ENCODE results near the gene C11orf65.

Gene C11orf65

DNA sequence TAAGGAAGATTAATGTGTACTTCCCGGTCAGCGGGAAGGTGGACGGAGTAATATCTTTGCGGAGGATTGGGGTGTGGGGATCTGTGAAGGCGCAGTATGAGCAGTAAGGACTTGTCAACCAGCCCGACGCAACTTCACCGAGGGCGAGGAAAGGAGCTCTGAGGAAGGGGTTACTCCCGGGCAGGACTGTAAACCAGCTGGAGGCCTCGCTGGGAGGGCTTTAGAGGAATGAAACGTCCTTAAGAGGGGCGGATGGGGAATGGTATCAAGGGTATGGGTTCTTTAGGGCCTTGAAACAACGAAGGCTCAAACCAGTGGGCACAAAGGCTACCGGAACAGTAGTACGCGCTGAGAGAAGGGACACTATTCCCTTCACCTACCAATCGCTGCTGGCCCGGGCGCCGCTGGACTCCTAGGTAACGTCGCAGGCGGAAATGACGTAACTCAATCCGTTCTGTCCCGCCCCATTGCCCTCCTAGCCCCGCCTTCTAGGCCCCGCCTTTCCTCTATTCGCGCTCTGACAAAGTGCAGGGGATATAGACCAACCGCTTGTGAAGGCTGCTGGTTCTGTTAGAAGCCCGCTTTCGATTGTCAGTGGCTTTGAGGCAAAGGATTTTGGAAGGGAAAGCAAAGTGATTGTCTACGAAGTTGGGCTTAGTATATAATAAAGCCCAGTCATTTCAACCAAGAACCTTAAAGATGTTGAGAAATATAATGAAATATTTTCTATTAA, at the start of gene C11orf65:
Gene C11orf65 (minus strand): TSS at position 439 of the 733 bp plus-strand sequence. CDS start 5,970 bp downstream, outside the sequence.
- peak; percentile 96 for DNase-seq

DNA sequence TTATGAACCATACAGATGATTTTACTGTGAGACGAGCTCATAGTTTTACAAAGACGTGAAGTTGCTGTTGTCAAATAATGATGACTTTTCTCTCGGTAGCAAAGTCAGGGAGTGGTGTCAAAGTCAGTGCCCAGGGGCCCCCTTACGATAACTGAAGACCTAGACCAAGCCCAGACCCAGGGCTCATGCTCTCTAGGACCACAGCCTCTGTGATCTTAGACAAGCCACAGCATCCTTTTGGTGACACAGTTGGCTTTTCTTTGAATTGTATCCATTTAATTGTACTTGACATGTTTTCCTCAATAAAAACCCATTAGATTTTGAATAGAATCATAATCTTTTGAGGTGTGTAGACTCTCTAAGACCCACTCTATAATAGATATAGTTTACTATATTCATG, 48.8 kb upstream of the C11orf65 start:
- no peak for DNase-seq

- DNase-seq = no peak
These were observed 45.4 kb upstream of the C11orf65 start for GRCh38 chr11:108512708-108513107.

DNA sequence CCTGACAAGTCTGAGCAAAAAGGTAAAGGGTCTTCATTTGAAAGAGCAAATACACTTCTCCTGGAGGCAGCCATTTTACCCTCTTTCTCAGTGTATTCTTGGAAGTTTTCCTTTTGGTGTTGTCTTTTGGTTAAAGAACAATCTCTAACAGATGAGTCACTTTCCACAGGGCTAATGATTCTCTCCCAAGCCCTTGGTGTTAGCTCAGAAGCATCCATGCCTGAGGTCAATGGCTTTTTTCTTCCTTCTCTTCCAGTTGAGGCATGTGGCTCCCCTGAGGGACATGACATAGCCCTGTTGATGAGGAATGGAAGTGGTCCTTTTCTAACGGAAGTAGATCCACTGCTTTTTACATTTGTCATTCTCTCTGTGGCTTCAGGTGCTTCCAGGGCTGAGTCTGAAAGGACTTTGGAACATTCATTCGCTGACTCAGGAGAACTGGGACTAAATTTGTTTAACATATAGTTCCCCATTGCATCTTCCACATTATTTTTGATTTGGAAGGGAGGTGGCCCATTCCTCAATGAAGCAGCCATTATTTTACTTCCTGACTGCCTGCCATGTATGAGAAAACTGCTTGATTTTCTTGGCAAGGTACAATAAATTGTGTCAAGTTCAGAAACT, 44.6 kb upstream of the C11orf65 start:
- no peak for DNase-seq

- DNase-seq = no peak
These were observed 41.6 kb upstream of the C11orf65 start for GRCh38 chr11:108508653-108509593.

DNA sequence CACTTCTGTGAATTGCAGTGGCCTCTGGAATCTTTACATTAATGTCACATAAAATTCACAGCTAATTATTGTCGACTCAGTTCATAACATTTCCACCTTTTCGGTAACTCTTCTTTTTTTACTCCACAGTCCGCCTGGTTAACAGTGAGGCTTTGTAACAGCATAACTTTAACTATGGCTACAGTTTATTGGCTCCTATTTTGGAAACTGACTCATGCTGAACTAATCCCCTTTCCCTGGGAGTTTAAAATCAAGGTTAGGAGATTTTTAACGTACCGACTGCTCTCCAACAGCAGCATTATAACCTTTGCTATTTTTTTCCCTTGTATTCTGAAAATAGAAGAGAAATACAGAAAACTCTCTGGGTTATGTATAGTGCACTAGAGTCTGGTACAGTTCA, 34.1 kb upstream of the C11orf65 start:
- DNase-seq = no peak

DNA sequence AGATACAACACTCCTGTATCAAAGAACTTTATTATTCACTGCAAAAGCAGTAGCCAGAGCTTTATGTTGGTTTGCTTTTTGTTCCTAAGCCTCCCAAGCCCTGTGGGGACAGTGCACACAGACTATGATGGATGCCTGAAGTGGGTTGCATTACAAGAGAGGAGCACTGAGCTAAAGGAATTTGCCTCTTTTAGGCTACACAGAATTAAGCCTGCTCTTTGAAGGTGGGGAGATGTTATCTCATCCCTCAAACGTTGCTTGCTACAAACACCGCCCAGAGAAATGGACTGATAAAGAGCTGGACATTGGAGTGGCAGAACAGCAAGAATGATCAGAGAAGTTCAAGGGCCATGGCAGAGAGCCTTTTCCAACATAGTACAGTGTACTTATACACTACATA, 33.4 kb upstream of the C11orf65 start:
- no peak for DNase-seq

- no peak for DNase-seq
These were observed 32.8 kb upstream of the C11orf65 start for GRCh38 chr11:108500169-108500568.

DNA sequence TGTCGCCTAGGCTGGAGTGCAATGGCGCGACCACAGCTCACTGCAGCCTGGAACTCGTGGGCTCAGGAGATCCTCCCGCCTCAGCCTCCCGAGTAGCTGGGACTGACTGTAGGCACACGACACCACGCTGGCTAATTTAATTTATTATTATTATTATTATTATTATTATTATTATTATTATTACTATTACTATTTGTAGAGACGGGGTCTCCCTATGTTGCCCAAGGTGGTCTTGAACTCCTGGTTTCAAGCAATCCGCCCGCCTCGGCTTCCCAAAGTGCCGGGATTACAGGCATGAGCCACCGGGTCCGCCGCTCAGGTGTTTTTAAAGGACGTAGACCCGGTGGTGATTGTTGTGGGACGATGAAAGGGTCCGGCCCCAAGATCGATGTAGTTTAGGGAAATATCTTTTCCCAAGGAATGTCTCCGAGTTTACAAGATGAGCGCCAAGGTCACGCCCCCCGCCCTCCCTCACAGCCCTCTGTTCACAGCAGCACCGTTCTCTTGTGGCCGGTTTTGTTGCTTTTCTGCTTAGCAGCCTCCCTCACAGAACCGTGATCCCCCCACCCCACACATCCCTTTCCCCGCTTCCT, 31.6 kb upstream of the C11orf65 start:
- no peak for DNase-seq

- peak; percentile 15 for DNase-seq
These were observed 30.9 kb upstream of the C11orf65 start, which contains the start of gene POGLUT3 for GRCh38 chr11:108498046-108498815. TSS of gene POGLUT3 (minus strand) at chr11:108498384. CDS start at chr11:108498366, 18 bp downstream.

- DNase-seq = peak; percentile 74
These were observed 30.2 kb upstream of the C11orf65 start for GRCh38 chr11:108497317-108498045.

DNA sequence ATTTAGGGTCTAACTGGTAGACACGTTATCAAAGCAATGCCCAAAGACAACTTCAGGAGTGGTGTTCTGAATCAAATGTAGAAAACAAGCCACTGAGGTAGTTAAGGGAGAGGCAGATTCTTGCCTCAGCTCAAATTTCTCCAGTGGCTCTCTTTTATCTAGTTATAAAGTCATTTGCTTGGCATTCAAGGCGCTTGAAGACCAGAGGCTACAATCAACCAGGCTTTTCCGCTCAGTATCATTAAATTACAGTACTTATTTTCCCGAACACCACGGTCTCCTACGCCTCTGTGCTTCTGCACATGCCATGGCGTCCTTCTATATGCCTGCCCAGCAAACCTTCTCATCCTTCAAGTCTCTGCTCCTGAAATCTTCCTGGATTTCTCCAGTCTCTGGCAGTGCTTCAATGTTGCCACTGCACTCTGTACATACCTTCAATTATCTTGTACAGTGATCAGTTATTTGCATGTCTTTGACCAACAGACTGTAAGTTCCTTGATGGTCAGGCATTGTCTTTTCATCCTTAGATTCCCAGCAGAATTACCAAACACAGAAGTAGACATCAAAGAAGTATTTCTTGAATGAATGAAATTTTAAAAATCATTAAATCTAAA, 29.4 kb upstream of the C11orf65 start:
- no peak for DNase-seq

DNA sequence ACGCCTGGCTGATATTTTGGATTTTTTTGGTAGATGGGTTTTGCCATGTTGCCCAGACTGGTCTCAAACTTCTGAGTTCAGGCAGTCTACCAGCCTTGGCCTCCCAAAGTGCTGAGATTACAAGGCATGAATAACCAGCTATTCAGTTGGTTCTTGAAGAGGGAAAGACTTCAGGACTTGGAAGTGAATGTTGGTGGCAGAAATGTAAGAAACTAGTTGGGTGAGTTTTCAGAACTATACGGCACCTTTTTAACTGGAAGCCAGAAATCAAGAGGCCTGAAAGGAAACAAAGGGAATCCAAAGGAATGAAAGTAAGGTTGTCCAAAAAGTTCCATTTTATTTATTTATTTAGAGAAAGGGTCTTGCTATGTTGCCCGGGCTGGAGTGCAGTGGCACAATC, 28.0 kb upstream of the C11orf65 start:
- no peak for DNase-seq

GRCh38 chr11:108494182-108494581, 26.9 kb upstream of the C11orf65 start:
- no peak for DNase-seq

DNA sequence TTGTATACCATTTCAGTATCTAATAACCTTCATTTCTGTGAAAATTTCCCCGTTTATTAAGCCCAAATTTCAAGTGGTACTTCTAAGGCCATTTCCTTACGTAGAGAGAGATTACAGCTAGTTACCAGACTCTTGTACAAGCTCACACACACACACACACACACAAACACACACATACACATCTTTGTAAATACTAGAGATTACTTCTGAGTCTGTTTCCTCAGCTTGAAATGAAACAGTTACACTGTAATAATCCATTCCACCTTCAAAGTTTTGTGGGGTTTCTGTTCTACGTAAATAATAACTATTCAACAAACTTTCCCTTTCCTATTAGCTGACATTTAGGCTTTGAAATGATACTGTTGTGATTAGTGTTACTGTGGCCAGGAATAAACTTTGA, 24.6 kb upstream of the C11orf65 start:
- DNase-seq = no peak

DNA sequence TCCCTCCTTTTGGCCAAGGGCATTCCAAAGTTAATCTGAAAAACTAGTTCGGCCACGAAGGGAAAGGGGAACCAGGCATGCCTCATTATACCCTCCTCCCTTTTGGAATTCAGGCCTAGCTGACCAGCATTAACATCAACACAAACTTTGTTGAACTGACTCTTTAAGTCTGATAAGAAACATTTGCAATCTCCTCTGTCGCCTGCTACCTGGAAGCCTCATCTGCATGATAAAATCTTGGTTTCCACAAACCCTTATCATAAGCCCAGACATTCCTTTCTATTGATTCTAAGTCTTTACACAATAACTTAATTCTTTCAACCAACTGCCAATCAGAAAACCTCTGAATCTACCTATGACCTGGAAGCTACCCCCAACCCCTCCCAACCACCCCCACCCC, 19.5 kb upstream of the C11orf65 start:
- DNase-seq = no peak

GRCh38 chr11:108486331-108486730, 19.0 kb upstream of the C11orf65 start:
- DNase-seq = no peak

- no peak for DNase-seq
These were observed 15.8 kb upstream of the C11orf65 start for GRCh38 chr11:108483163-108483562.

DNA sequence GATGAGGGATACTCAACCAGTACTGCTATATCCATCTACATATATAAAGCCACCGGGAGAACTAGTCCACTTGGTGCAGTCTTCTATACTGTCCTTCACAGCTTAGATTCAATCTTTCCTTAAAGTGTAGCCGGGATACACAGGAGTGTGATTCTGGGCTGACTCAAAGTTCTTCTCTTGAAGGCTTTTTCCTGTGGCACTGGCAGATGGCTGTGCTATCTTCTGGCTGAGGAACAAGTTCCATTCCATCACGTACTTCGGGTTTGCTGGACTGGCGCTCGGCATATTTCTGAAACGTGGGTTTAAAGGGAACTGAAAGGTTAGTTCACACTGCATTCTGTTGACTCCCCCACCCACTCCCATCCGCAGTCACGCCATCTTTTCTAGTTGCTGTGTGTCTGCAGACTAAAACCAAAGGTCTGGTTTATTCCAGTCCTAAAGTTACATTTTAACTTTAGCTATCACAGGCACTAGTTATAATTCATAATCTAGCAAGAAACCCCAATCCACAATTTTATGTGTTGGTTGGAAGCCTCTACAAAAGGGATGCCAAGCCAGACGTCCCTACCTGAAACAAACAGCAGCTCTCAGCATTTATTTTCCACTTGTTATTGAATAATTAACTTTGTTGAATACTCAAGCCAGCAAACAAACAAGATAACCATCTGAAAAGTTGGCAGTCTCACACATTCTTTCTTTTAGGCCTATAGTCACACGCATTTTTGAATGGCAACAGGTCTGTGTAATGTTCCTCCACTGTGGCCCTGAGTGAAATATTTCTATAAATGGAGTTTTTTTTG, 7.5 kb upstream of the C11orf65 start:
- DNase-seq = no peak

- no peak for DNase-seq
These were observed 5.4 kb upstream of the C11orf65 start for GRCh38 chr11:108472681-108473080.
